Left renal cortex interstitium (tissue), 4 donors: ENCODE measurements around the gene SCGB1D4. TPM values are rescaled to one million over a fixed set of nuclear protein-coding genes. Genes with fewer than 3 reads are reported as not detected.
"Not testable (repeated sequence)": the region's sequence is repeated elsewhere in the genome, so short reads cannot be mapped to it uniquely, and the experiment has no call there.

ENCODE experiments used
- DNase-seq, 4 donors: peaks; one replicate each; pipeline ENCODE4 v3.0.0-alpha.2; 2013; ENCODE audit warnings: low read depth in 4 of 4, low spot score in 2 of 4, missing footprints in 1 of 4
- polyA plus RNA-seq, 4 donors: library from polyadenylated mRNA; unstranded; fragments of 120-200 nt; gene quantifications; one replicate each; pipeline ENCODE4 v1.2.1, GENCODE V29; 2013; ENCODE audit not compliant: insufficient read length in 4 of 4

SCGB1D4 gene
- not detected for polyA plus RNA-seq

DNA sequence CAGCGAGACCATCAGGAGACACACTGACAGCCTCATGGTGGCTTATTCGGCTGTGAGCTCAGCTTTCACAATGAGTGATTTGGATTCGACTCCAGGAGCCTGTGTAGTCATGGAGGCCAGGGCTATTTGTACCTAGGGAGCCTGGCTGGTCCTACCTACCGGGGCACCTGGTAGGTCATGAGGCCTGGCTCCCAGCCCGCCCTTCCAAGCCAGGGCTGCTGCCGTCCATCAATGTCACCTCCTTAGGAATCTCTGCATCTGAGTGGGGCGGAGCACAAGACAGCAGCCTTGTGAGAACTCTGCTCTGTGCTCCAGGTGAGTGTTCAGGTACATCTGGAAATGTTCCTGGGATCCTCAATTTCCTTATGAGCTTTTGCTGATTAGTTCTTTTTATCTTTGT lies at the start of gene SCGB1D4:
Gene SCGB1D4 (minus strand): TSS at position 101 of the 400 bp plus-strand sequence. CDS start 65 bp downstream, at position 36.
- DNase-seq: no peak

DNA sequence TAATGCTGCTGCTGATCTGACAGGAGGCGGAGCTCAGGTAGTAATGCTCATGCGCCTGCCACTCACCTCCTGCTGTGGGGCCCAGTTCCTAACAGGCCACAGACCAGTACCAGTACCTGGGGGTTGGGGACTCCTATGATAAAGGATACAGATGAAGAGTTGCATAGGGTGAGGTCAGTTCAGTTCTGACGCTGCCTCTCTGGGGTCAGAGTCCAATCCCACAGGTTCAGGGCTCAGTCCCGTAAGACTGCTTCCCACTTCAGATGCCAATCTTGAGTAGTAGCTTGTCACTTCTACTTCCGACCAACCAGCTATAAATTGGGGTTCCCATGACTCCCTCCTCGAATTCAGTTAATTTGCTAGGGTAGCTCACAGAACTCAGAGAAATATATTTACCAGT lies 47.0 kb upstream of the SCGB1D4 start:
- no peak for DNase-seq

GRCh38 chr11:62344210-62344609 lies 45.3 kb upstream of the SCGB1D4 start:
- no peak for DNase-seq

- not testable (repeated sequence) for DNase-seq
Measured at GRCh38 chr11:62343646-62344190, 44.8 kb upstream of the SCGB1D4 start.

DNA sequence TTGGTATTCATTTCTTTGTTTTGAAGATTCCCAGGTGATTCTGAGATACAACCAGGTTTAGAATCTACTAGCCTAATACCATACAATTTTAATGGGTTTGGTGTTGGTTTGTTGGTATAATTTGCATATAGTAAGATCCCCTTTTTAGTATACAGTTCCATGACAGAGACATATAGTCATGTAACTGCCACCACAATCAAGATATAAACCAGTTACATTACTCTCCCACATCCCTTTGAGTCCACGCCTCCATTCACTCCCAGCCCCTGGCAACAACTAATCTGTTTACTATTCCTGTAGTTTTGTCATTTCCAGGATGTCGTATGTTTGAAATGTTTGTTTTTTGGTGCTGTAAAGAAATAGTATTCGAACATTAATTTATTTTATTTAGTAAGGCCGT lies 42.7 kb upstream of the SCGB1D4 start:
- DNase-seq: no peak

- DNase-seq: no peak
Measured at GRCh38 chr11:62340269-62340901, 41.5 kb upstream of the SCGB1D4 start.

- no peak for DNase-seq
Measured at GRCh38 chr11:62338218-62338617, 39.3 kb upstream of the SCGB1D4 start.

- DNase-seq: peak in 3 of 4 donors; percentile 42 to 68 (median 60)
Measured at GRCh38 chr11:62337303-62338181, 38.7 kb upstream of the SCGB1D4 start, which contains the start of gene ASRGL1. ASRGL1 (plus strand) TSS chr11:62337448; CDS start chr11:62337978, 530 bp downstream.

- not testable (repeated sequence) for DNase-seq
Measured at GRCh38 chr11:62336949-62337302, 38.1 kb upstream of the SCGB1D4 start.

GRCh38 chr11:62333768-62334167 lies 34.9 kb upstream of the SCGB1D4 start:
- no peak for DNase-seq

DNA sequence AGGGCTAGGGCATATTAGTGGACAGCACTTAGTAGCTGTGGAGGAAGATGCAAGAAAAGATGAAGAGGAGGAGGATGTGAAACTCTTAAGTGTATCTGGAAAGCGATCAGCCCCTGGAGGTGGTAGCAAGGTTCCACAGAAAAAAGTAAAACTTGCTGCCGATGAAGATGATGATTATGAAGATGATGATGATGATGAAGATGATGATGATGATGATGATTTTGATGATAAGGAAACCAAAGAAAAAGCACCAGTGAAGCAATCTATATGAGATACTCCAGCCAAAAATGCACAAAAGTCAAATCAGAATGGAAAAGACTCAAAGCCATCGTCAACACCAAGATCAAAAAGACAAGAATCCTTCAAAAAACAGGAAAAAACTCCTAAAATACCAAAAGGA lies 32.4 kb upstream of the SCGB1D4 start:
- DNase-seq: not testable (repeated sequence)

GRCh38 chr11:62327541-62327940 lies 28.7 kb upstream of the SCGB1D4 start:
- not testable (repeated sequence) for DNase-seq

DNA sequence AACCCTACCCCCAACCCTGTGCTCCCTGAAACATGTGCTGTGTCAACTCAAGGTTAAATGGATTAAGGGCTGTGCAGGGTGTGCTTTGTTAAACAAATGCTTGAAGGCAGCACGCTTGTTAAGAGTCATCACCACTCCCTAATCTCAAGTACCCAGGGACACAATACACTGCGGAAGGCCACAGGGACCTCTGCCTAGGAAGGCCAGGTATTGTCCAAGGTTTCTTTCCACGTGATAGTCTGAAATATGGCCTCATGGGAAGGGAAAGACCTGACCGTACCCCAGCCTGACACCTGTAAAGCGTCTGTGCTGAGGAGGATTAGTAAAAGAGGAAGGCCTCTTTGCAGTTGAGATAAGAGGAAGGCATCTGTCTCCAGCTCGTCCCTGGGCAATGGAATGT lies 27.8 kb upstream of the SCGB1D4 start:
- not testable (repeated sequence) for DNase-seq

DNA sequence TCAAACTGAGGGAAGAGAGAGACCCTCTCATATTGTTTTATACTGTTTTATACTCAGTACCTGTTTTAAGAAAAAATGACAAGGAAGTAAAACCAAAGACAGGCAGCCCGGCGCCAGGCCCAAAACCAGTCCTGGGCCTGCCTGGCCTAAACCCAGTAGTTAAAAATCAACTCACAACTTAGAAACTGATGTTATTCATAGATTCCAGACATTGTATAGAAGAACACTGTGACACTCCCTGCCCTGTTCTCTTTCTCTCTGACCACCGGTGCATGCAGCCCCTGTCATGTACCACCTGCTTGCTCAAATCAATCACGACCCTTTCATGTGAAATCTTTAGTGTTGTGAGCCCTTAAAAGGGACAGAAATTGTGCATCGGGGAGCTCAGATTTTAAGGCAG lies 26.9 kb upstream of the SCGB1D4 start:
- DNase-seq: not testable (repeated sequence)

- no peak for DNase-seq
Measured at GRCh38 chr11:62324731-62325556, 26.1 kb upstream of the SCGB1D4 start.

DNA sequence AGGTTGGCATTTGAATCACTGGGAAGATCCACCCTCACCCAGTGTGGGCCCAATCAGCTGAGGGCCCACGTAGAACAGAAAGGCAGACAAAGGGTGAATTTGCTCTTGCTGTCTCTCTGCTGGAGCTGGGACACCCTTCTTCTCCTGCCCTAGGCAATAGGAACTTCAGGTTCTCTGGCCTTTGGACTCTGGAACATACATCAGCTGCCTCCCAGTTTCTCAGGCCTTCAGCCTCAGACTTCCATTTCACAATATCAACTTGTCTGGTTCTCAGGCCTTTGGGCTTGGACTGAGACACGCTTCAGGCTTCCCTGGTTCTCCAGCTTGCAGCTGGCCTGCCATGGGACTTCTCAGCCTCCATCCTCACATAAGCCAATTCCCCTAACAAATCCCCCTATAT lies 23.6 kb upstream of the SCGB1D4 start:
- no peak for DNase-seq

GRCh38 chr11:62315431-62315830 lies 16.6 kb upstream of the SCGB1D4 start:
- DNase-seq: no peak

DNA sequence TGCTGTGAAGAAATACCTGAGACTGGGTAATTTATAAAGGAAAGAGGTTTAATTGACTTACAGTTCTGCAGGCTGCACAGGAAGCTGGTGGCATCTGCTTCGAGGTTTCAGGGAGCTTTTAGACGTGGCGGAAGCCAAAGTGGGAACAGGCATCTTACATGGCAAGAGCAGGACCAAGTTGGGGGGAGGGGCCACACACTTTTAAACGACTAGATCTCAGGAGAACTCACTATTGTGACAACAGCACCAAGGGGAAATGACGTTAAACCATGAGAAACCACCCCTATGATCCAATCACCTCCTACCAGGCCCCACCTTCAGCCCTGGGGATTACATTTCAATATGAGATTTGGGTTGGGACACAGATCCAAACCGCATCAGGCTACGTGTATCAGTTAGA lies 11.1 kb upstream of the SCGB1D4 start:
- DNase-seq: no peak

GRCh38 chr11:62307950-62308349 lies 9.1 kb upstream of the SCGB1D4 start:
- DNase-seq: no peak

- no peak for DNase-seq
Measured at GRCh38 chr11:62306227-62306626, 7.4 kb upstream of the SCGB1D4 start.

DNA sequence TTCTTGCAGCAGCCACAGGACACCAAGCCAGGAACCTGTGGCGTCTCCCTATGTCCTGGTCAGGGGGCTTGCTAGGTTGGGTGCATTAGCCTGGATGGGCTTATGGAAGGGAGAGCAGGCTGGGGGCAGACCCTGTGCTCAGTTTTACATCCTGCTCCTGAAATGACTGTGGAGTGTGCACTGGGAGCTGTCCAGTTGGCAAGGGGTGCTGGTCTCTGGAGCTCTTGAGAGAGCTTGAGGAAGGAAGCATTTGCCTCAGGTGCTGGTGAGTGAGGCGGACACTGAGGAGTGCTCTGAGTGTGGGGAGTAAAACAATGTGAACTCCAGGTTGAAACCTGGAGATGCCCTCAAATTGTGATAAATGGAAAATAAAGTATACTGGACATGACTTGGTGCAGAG lies 3.4 kb downstream of the SCGB1D4 start:
- DNase-seq: peak; percentile 15 to 56 (median 20)
